Thyroid gland (tissue), 4 donors: ENCODE results near the gene PLBD2.

ENCODE experiments used
- POLR2A ChIP-seq, 2 donors: fragments of 450-650 bp; IDR thresholded peaks; one replicate each; pipeline ENCODE4 v1.6.1; 2017; ENCODE audit warnings: antibody characterized with exemption in 2 of 2, mild to moderate bottlenecking in 2 of 2, moderate library complexity in 1 of 2
- TF ChIP-seq, protein P1 (sequence below), 6 experiments: fragments of 200-600 bp in 3 of 6; fragments of 450-650 bp in 3 of 6; sonication (generic) in 3 of 6; IDR thresholded peaks; one replicate each; pipeline ENCODE4 v1.5.1; 2016 to 2019; ENCODE audit warnings: antibody characterized with exemption in 6 of 6, mild to moderate bottlenecking in 2 of 6, inconsistent platforms in 1 of 6, moderate library complexity in 1 of 6

DNA sequence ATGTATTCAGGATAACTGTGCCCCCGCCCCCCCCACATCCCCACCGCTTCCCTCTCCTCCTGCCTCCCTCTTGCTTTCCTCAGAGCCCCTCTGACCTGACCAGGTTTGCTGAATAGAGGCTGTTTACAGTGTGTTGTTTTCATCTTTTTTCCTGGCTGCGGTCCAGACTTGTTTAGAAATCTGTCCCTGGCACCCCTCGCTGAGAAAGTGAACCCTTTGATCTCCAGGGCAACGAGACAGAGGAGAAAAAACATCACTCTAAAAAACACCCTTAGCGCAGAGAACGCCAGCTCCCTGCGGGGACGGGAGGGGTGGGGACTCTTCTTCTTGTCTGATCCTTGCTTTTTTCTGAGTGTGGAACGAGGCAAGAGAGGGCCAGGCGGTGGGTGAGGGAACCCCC lies 22.8 kb downstream of the PLBD2 start:
- no peak for TF ChIP-seq POLR2A (IDR thresholded peaks at IDR 0.05)
- TF ChIP-seq, protein P1, sequence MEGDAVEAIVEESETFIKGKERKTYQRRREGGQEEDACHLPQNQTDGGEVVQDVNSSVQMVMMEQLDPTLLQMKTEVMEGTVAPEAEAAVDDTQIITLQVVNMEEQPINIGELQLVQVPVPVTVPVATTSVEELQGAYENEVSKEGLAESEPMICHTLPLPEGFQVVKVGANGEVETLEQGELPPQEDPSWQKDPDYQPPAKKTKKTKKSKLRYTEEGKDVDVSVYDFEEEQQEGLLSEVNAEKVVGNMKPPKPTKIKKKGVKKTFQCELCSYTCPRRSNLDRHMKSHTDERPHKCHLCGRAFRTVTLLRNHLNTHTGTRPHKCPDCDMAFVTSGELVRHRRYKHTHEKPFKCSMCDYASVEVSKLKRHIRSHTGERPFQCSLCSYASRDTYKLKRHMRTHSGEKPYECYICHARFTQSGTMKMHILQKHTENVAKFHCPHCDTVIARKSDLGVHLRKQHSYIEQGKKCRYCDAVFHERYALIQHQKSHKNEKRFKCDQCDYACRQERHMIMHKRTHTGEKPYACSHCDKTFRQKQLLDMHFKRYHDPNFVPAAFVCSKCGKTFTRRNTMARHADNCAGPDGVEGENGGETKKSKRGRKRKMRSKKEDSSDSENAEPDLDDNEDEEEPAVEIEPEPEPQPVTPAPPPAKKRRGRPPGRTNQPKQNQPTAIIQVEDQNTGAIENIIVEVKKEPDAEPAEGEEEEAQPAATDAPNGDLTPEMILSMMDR (IDR thresholded peaks at IDR 0.05), result no peak
